Measurements from ENCODE around the gene FTO. TPM values are rescaled to one million over a fixed set of nuclear protein-coding genes. Genes with fewer than 3 reads are reported as not detected.
A peak's percentile ranks its signal among the peaks of the same experiment; 100 is the strongest.

The FTO gene
- total RNA-seq, 1 donor from 2014 or later: 50.2 TPM

DNA sequence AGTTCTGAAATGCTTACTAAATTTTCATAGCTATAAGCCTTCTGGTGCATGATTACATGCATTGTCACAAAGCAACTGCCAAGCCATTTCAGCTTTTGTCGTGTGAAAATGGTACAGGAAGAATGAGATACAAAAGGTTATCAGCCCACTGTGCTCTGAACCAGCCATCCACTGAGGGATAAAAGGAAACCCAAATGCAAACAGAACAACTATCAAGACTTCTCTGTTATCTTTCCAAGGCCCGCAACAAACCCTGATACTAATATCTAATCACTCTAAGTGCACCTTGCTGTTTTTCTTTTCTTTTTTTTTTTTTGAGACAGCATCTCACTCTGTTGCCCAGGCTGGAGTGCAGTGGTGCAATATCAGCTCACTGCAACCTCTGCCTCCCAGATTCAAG lies 109.0 kb downstream of the FTO start:
- TF ChIP-seq, protein P1, sequence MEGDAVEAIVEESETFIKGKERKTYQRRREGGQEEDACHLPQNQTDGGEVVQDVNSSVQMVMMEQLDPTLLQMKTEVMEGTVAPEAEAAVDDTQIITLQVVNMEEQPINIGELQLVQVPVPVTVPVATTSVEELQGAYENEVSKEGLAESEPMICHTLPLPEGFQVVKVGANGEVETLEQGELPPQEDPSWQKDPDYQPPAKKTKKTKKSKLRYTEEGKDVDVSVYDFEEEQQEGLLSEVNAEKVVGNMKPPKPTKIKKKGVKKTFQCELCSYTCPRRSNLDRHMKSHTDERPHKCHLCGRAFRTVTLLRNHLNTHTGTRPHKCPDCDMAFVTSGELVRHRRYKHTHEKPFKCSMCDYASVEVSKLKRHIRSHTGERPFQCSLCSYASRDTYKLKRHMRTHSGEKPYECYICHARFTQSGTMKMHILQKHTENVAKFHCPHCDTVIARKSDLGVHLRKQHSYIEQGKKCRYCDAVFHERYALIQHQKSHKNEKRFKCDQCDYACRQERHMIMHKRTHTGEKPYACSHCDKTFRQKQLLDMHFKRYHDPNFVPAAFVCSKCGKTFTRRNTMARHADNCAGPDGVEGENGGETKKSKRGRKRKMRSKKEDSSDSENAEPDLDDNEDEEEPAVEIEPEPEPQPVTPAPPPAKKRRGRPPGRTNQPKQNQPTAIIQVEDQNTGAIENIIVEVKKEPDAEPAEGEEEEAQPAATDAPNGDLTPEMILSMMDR (IDR thresholded peaks at IDR 0.05): no peak
- Histone ChIP-seq H3K4me3 (no peak overlapping the region), H3K4me1 (peaks cover 0 to 4% of the 10 kb centered on the region in 2 donors), H3K9me3 (no peaks in the 10 kb centered on the region), H3K27me3 (no peaks in the 10 kb centered on the region), H3K36me3 (peaks cover 9 to 44% of the 10 kb centered on the region in 2 donors), H3K27ac (no peak overlapping the region)
- no peak for DNase-seq (ENCODE audit: low spot score in 2 of 2)
- intact Hi-C loops (cut with DNase I): no loop called here

DNA sequence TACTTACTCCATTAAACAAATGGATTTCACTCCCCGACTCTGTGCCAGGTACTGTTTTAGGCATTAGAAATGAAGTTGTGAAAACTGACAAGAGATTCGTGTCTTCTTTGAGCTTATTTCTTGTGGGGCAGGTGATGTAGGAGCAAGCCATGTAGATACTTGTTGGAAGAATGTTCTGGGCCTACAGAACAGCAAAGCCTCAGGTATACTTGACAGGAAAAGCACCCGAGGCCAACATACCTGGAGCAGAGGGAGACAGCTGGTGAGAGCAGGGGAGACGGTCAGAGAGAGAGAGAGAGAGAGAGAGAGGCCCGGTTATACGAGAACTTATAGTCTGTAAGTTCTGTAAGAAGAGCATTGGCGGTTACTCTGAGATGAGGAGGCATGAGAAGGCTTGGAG lies 110.8 kb downstream of the FTO start:
- H3K9me3 ChIP-seq: no peaks in the 10 kb centered on the region
- intact Hi-C loops (cut with DNase I): loop anchor here (5.0 kb wide), 1 partner anchor 38 kb away; no protein-coding TSS in a partner anchor
- H3K27me3 ChIP-seq: no peaks in the 10 kb centered on the region
- H3K4me1 ChIP-seq: peaks cover 3 to 4% of the 10 kb centered on the region in 2 donors
- H3K27ac ChIP-seq: no peak overlapping the region
- TF ChIP-seq, protein P1 (IDR thresholded peaks at IDR 0.05): no peak
- no peak for DNase-seq (ENCODE audit: low spot score in 2 of 2)
- no peak overlapping the region for H3K4me3 ChIP-seq
- H3K36me3 ChIP-seq: peaks cover 9 to 44% of the 10 kb centered on the region in 2 donors

DNA sequence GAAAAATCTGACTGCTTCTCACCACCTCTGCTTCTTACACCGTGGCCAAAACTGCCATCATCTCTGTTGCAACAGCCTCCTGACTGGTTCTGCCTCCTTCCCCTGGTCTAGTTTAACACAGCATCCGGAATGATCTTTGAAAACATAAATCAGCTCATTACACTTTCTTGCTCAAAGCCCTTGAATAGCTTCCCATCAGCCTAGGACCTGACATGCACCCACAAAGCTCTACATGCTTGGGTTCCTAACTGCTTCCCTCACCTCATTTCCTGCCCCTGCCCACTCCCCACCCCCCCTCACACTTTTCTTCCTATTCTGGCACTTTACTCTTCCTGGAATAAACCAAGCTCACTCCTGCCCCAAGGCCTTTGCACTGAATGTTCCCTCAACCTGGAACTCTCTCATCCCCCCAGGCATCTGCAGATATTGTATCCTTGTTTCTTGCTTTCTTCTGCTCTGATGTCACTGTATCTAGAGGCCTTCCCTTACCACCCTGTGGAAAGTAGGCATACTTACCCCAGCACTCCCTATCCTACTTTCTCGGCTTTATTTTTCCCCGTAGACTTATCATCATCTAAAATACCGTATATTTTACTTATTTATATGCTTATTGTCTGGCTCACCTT lies 112.4 kb downstream of the FTO start:
- H3K36me3 ChIP-seq: peaks cover 9 to 34% of the 10 kb centered on the region in 2 donors
- H3K4me1 ChIP-seq: peaks cover 3 to 4% of the 10 kb centered on the region in 2 donors
- TF ChIP-seq, protein P1 (IDR thresholded peaks at IDR 0.05): no peak
- peak overlapping the region in 1 of 2 donors; percentile 4 for H3K27ac ChIP-seq
- no peaks in the 10 kb centered on the region for H3K27me3 ChIP-seq
- intact Hi-C loops (cut with DNase I): loop anchor here (5.0 kb wide), 1 partner anchor 39 kb away; no protein-coding TSS in a partner anchor
- DNase-seq (ENCODE audit: low spot score in 2 of 2): no peak
- H3K9me3 ChIP-seq: no peaks in the 10 kb centered on the region
- no peak overlapping the region for H3K4me3 ChIP-seq

DNA sequence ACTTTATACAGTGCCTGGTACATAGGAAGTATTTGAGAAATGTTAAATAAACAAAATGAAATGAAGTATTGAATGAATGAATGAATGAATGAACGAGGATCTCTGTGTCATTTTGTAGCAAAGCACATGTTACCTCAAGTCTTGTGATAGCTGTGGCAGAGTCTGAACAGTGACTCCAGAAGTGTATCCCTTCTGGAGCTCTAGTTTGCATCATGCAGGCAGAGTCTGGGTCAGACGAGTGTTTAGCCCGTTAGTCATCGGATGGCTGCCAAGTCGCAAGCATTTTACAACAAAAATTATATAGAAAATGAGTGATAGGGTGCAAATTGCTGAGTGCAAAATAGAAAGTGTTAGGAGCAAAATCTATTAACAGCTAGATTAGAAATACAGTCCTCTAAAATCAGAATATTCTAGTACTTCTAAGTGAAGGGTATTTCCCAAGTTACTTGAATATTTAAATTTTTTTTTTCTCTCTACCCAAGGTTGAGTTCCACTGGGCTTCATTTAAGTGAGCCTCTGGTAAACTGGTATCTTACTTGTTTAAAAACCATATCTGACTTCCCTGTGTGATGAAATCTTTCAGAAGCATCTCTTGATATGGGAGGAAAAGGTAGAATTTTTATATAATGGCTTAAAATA lies 113.3 kb downstream of the FTO start:
- no peaks in the 10 kb centered on the region for H3K9me3 ChIP-seq
- peaks cover 3 to 4% of the 10 kb centered on the region in 2 donors for H3K4me1 ChIP-seq
- H3K27ac ChIP-seq: peak overlapping the region in 1 of 2 donors; percentile 45
- H3K27me3 ChIP-seq: no peaks in the 10 kb centered on the region
- no peak for DNase-seq (ENCODE audit: low spot score in 2 of 2)
- H3K36me3 ChIP-seq: peaks cover under 1 to 24% of the 10 kb centered on the region in 2 donors
- intact Hi-C loops (cut with DNase I): loop anchor here (5.0 kb wide), 1 partner anchor 40 kb away; no protein-coding TSS in a partner anchor
- H3K4me3 ChIP-seq: no peak overlapping the region
- TF ChIP-seq, protein P1 (IDR thresholded peaks at IDR 0.05): no peak

DNA sequence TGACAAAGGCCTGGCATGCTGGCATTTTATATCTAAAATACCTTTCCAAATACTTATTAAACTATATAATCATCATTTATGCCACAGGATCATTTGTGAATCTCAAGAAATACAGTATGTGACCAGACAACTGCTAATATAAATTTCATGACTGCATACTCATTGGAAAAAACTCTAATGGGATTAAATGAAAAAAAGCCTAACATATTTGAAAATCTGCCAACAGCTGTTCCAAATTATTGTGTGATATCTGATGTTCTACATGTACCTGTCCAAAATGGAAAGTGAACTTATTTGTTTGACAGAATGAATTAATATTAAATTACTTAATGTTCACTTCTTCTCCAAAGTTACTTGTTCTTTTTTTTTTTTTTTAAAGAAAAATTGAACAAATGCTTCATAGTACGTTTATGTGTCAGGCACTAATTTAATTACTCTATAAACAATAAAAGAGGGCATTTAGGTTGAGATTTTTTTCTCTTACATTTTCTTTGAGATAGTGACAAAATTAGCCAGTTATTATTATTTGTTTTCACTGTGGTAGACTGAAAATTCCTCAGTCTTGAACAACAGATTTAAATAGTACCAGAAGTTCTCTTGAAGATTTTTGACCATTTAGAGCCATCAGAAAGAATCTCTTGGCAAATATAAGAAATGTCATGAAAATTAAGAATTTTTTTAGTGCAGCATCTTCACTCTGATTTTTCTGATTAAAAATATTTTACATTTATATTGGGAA lies 114.0 kb downstream of the FTO start:
- no peaks in the 10 kb centered on the region for H3K9me3 ChIP-seq
- H3K27ac ChIP-seq: peak overlapping the region in 1 of 2 donors; percentile 45
- TF ChIP-seq, protein P1 (IDR thresholded peaks at IDR 0.05): no peak
- H3K36me3 ChIP-seq: peaks cover 0 to 17% of the 10 kb centered on the region in 2 donors
- DNase-seq (ENCODE audit: low spot score in 2 of 2): no peak
- H3K4me3 ChIP-seq: no peak overlapping the region
- H3K4me1 ChIP-seq: peaks cover 4 to 5% of the 10 kb centered on the region in 2 donors
- H3K27me3 ChIP-seq: no peaks in the 10 kb centered on the region
- intact Hi-C loops (cut with DNase I): loop anchor here (5.0 kb wide), 1 partner anchor 41 kb away; no protein-coding TSS in a partner anchor
